HEK293 (cell line): Measurements from ENCODE around the gene ITGA8.
A peak's percentile ranks its signal among the peaks of the same experiment; 100 is the strongest.

Experiments
- CTCF ChIA-PET: fragments of 350-600 bp; formaldehyde crosslinking; extraction: SDS; loops from one replicate; lab custom pipeline; 2021; ENCODE audit warnings: antibody characterized with exemption; lab: Yijun Ruan, JAX
- POLR2A ChIA-PET: fragments of 300-600 bp; formaldehyde crosslinking; extraction: SDS; loops from one replicate; lab custom pipeline; 2020; ENCODE audit warnings: antibody characterized with exemption, inconsistent platforms; lab: Yijun Ruan, JAX
- H3K27ac ChIP-seq: fragments of 200-500 bp; sonication (Bioruptor generic); 2 replicates; pipeline ENCODE4 v1.5.1; 2014; ENCODE audit warnings: low read depth, low read length, control low read depth, inconsistent platforms; ENCODE audit errors: extremely low read depth
- H3K36me3 ChIP-seq, 2 experiments: fragments of 200-500 bp in 1 of 2; sonication (Bioruptor generic) in 1 of 2; 1 replicate in 1 of 2; 2 replicates in 1 of 2; pipeline ENCODE4 v1.5.1; 2014 to 2017; ENCODE audit warnings: inconsistent platforms in 2 of 2, low read length in 2 of 2; ENCODE audit not compliant: control insufficient read depth in 2 of 2, insufficient read depth in 1 of 2
- H3K4me1 ChIP-seq: fragments of 200-500 bp; sonication (Bioruptor generic); 2 replicates; pipeline ENCODE4 v1.5.1; 2014; ENCODE audit warnings: mild to moderate bottlenecking, low read length, inconsistent platforms; ENCODE audit not compliant: control insufficient read depth, insufficient read depth
- H3K4me3 ChIP-seq: 2 replicates; pipeline ENCODE4 v1.5.1; 2011; ENCODE audit warnings: low read depth, mild to moderate bottlenecking, control low read depth, low read length, moderate library complexity
- H3K9me3 ChIP-seq: fragments of 200-500 bp; sonication (Bioruptor generic); 2 replicates; pipeline ENCODE4 v1.5.1; 2014; ENCODE audit warnings: low read depth, low read length, inconsistent platforms; ENCODE audit not compliant: control insufficient read depth, insufficient read depth
- GLIS1 ChIP-seq: fragments of 450-650 bp; formaldehyde crosslinking; IDR thresholded peaks from 2 replicates; pipeline ENCODE4 v1.5.1; 2016; ENCODE audit warnings: missing biosample characterization, missing genetic modification characterization
- MEIS1 ChIP-seq: sonication (generic); formaldehyde crosslinking; IDR thresholded peaks from 2 replicates; pipeline ENCODE4 v1.8.1; 2022; ENCODE audit warnings: missing genetic modification reagents, mild to moderate bottlenecking, borderline replicate concordance
- MYNN ChIP-seq: fragments of 450-650 bp; formaldehyde crosslinking; IDR thresholded peaks from 2 replicates; pipeline ENCODE4 v1.5.1; 2016; ENCODE audit warnings: missing biosample characterization, missing genetic modification characterization, borderline replicate concordance
- PRDM1 ChIP-seq: fragments of 450-650 bp; formaldehyde crosslinking; IDR thresholded peaks from 2 replicates; pipeline ENCODE4; 2016; ENCODE audit warnings: missing biosample characterization, missing genetic modification characterization
- WT1 ChIP-seq: fragments of 450-650 bp; formaldehyde crosslinking; IDR thresholded peaks from 2 replicates; pipeline ENCODE4 v1.5.1; 2016; ENCODE audit warnings: missing biosample characterization, missing genetic modification characterization
- ZNF121 ChIP-seq: fragments of 450-650 bp; formaldehyde crosslinking; IDR thresholded peaks from 2 replicates; pipeline ENCODE4 v1.5.1; 2016; ENCODE audit warnings: missing biosample characterization, missing genetic modification characterization
- ZNF169 ChIP-seq: fragments of 450-650 bp; formaldehyde crosslinking; IDR thresholded peaks from 2 replicates; pipeline ENCODE4 v1.5.1; 2016; ENCODE audit warnings: missing biosample characterization, missing genetic modification characterization
- ZNF202 ChIP-seq: fragments of 450-650 bp; formaldehyde crosslinking; IDR thresholded peaks from 2 replicates; pipeline ENCODE4 v1.5.1; 2016; ENCODE audit warnings: missing biosample characterization, missing genetic modification characterization, borderline replicate concordance
- ZNF221 ChIP-seq: fragments of 450-650 bp; formaldehyde crosslinking; IDR thresholded peaks from 2 replicates; pipeline ENCODE4 v1.5.1; 2017; ENCODE audit warnings: missing biosample characterization, missing genetic modification characterization, borderline replicate concordance
- ZNF26 ChIP-seq: fragments of 450-650 bp; formaldehyde crosslinking; IDR thresholded peaks from 2 replicates; pipeline ENCODE4 v1.5.1; 2016; ENCODE audit warnings: missing biosample characterization, missing genetic modification characterization
- ZNF274 ChIP-seq, 2 experiments: fragments of 200-500 bp in 1 of 2; fragments of 450-650 bp in 1 of 2; sonication (Bioruptor generic) in 1 of 2; formaldehyde crosslinking in 1 of 2; IDR thresholded peaks; 2 replicates each; pipeline versions ENCODE4 v1.5.1 to v1.6.1; 2014 to 2016; ENCODE audit warnings: borderline replicate concordance in 1 of 2, inconsistent platforms in 1 of 2, low read length in 1 of 2, missing biosample characterization in 1 of 2, missing genetic modification characterization in 1 of 2
- ZNF366 ChIP-seq: fragments of 450-650 bp; formaldehyde crosslinking; conservative IDR thresholded peaks from 2 replicates; pipeline ENCODE4 v1.5.1; 2016; ENCODE audit warnings: missing biosample characterization, missing genetic modification characterization
- ZNF391 ChIP-seq: fragments of 450-650 bp; formaldehyde crosslinking; IDR thresholded peaks from 2 replicates; pipeline ENCODE4 v1.5.1; 2016; ENCODE audit warnings: low read depth, missing biosample characterization, missing genetic modification characterization, borderline replicate concordance
- ZNF449 ChIP-seq: fragments of 450-650 bp; formaldehyde crosslinking; IDR thresholded peaks from 2 replicates; pipeline ENCODE4 v1.5.1; 2017; ENCODE audit warnings: missing biosample characterization, mild to moderate bottlenecking, missing genetic modification characterization, moderate library complexity
- ZNF521 ChIP-seq: fragments of 450-650 bp; formaldehyde crosslinking; IDR thresholded peaks from 2 replicates; pipeline ENCODE4 v1.5.1; 2017; ENCODE audit warnings: missing biosample characterization, mild to moderate bottlenecking, missing genetic modification characterization
- ZNF530 ChIP-seq: fragments of 450-650 bp; formaldehyde crosslinking; IDR thresholded peaks from 2 replicates; pipeline ENCODE4 v1.5.1; 2016; ENCODE audit warnings: low read depth, missing biosample characterization, missing genetic modification characterization
- ZNF555 ChIP-seq: fragments of 450-650 bp; formaldehyde crosslinking; conservative IDR thresholded peaks from 2 replicates; pipeline ENCODE4 v1.5.1; 2017; ENCODE audit warnings: missing biosample characterization, mild to moderate bottlenecking, missing genetic modification characterization, inconsistent platforms
- ZNF623 ChIP-seq: fragments of 450-650 bp; formaldehyde crosslinking; IDR thresholded peaks from 2 replicates; pipeline ENCODE4 v1.5.1; 2016; ENCODE audit warnings: missing biosample characterization, missing genetic modification characterization
- ZNF670 ChIP-seq: fragments of 450-650 bp; formaldehyde crosslinking; IDR thresholded peaks from 2 replicates; pipeline ENCODE4 v1.5.1; 2016; ENCODE audit warnings: missing biosample characterization, missing genetic modification characterization, low read depth
- ZSCAN16 ChIP-seq: fragments of 450-650 bp; formaldehyde crosslinking; IDR thresholded peaks from 2 replicates; pipeline ENCODE4 v1.5.1; 2016; ENCODE audit warnings: missing biosample characterization, missing genetic modification characterization
- ZSCAN18 ChIP-seq: fragments of 450-650 bp; formaldehyde crosslinking; IDR thresholded peaks from 2 replicates; pipeline ENCODE4 v1.5.1; 2016; ENCODE audit warnings: missing biosample characterization, missing genetic modification characterization

ITGA8 gene

GRCh38 chr10:15703944-15704580, 15.7 kb downstream of the ITGA8 start:
- H3K36me3 ChIP-seq: no peaks in the 10 kb centered on the region
- H3K9me3 ChIP-seq: no peaks in the 10 kb centered on the region
- peaks cover 13% of the 10 kb centered on the region for H3K4me1 ChIP-seq
- ChIA-PET POLR2A (no interaction called here), CTCF (no interaction called here)
- peak overlapping the region; percentile 14; the same call in 1 of the 2 replicates for H3K27ac ChIP-seq
- H3K4me3 ChIP-seq: no peak overlapping the region
- no peak for TF ChIP-seq MEIS1 (CRISPR knock-in tag)
- no peak for TF ChIP-seq ZNF26
- no peak for TF ChIP-seq ZNF530 (tag by site-specific recombination)
- TF ChIP-seq ZNF521 (tag by site-specific recombination): no peak
- no peak for TF ChIP-seq ZNF202 (tag by site-specific recombination)
- TF ChIP-seq ZNF121 (tag by site-specific recombination): peak; percentile 96
- no peak for TF ChIP-seq ZNF274 (IDR thresholded peaks at IDR 0.05; ENCODE audit: low read length)
- no peak for TF ChIP-seq ZNF274 (tag by site-specific recombination; IDR thresholded peaks at IDR 0.05; ENCODE audit: borderline replicate concordance)
- no peak for TF ChIP-seq ZNF623 (tag by site-specific recombination)
- TF ChIP-seq ZNF449: no peak
- no peak for TF ChIP-seq ZSCAN18 (tag by site-specific recombination)
- no peak for TF ChIP-seq ZNF555 (tag by site-specific recombination)
- 0 out of 2 replicates have a peak, but pooled peaks have one; percentile 17 for TF ChIP-seq ZNF169 (tag by site-specific recombination)
- peak; percentile 28; the same call in 1 of the 2 replicates for TF ChIP-seq PRDM1 (tag by site-specific recombination)
- no peak for TF ChIP-seq MYNN
- no peak for TF ChIP-seq ZNF391 (tag by site-specific recombination)
- TF ChIP-seq WT1 (tag by site-specific recombination): peak; percentile 22
- TF ChIP-seq ZNF221 (tag by site-specific recombination): no peak
- no peak for TF ChIP-seq ZNF670 (tag by site-specific recombination)
- TF ChIP-seq ZSCAN16: no peak
- no peak for TF ChIP-seq ZNF366 (tag by site-specific recombination)
- TF ChIP-seq GLIS1 (tag by site-specific recombination): no peak
